CD8-positive, alpha-beta memory T cell (primary cell): Measurements from ENCODE around the gene SLC38A3. TPM values are rescaled to one million over a fixed set of nuclear protein-coding genes. Genes with fewer than 3 reads are reported as not detected.
A peak's percentile ranks its signal among the peaks of the same experiment; 100 is the strongest.

ENCODE experiments used
- CTCF ChIA-PET: fragments of 350-600 bp; sonication (Branson Sonifier 250); formaldehyde crosslinking; loops from one replicate; lab custom pipeline; 2021; ENCODE audit warnings: antibody characterized with exemption; lab: Charles Lee
- POLR2A ChIA-PET: fragments of 350-600 bp; sonication (Branson Sonifier 250); formaldehyde crosslinking; loops from one replicate; lab custom pipeline; 2021; ENCODE audit warnings: antibody characterized with exemption; lab: Charles Lee
- DNase-seq, 5 donors: peaks; one replicate each; pipeline versions ENCODE4 v3.0.0 to v3.0.0-alpha.2; 2020 to 2022; ENCODE audit warnings: mixed read lengths in 1 of 5
- H3K27ac ChIP-seq: one replicate; pipeline ENCODE4 v1.7.0; 2013; ENCODE audit warnings: low read depth, mild to moderate bottlenecking, low read length, moderate library complexity
- H3K27me3 ChIP-seq: 2 replicates; pipeline ENCODE4 v1.7.0; 2013; ENCODE audit warnings: low read length, mild to moderate bottlenecking; ENCODE audit not compliant: insufficient read depth, poor library complexity, severe bottlenecking
- H3K36me3 ChIP-seq: 2 replicates; pipeline ENCODE4 v1.7.0; 2013; ENCODE audit warnings: mild to moderate bottlenecking, low read length, moderate library complexity; ENCODE audit not compliant: insufficient read depth
- H3K4me1 ChIP-seq: 2 replicates; pipeline ENCODE4 v1.7.0; 2013; ENCODE audit warnings: mild to moderate bottlenecking, low read length, moderate library complexity; ENCODE audit not compliant: insufficient read depth
- H3K4me3 ChIP-seq: 2 replicates; pipeline ENCODE4 v1.7.0; 2013; ENCODE audit warnings: mild to moderate bottlenecking, low read length
- H3K9me3 ChIP-seq: 2 replicates; pipeline ENCODE4 v1.7.0; 2013; ENCODE audit warnings: mild to moderate bottlenecking, low read length
- H3K27ac Mint-ChIP-seq, 8 donors: one replicate each; pipeline ENCODE4 v1.8.0; 2020 to 2021; ENCODE audit warnings: mixed read lengths in 8 of 8, mild to moderate bottlenecking in 6 of 8, inconsistent platforms in 3 of 8, moderate library complexity in 3 of 8
- H3K27me3 Mint-ChIP-seq, 2 donors: one replicate each; pipeline ENCODE4 v1.8.0; 2020 to 2021; ENCODE audit warnings: mixed read lengths in 2 of 2, mild to moderate bottlenecking in 1 of 2, moderate library complexity in 1 of 2
- H3K36me3 Mint-ChIP-seq, 3 donors: one replicate each; pipeline ENCODE4 v1.8.0; 2020 to 2021; ENCODE audit warnings: mixed read lengths in 3 of 3, inconsistent platforms in 1 of 3, mild to moderate bottlenecking in 1 of 3
- H3K4me1 Mint-ChIP-seq, 3 donors: one replicate each; pipeline ENCODE4 v1.8.0; 2020 to 2021; ENCODE audit warnings: mixed read lengths in 3 of 3, inconsistent platforms in 1 of 3, mild to moderate bottlenecking in 1 of 3
- H3K4me3 Mint-ChIP-seq, 7 donors: one replicate each; pipeline ENCODE4 v1.8.0; 2020 to 2021; ENCODE audit warnings: mixed read lengths in 7 of 7, mild to moderate bottlenecking in 6 of 7, moderate library complexity in 4 of 7, inconsistent platforms in 2 of 7
- H3K9me3 Mint-ChIP-seq, 5 donors: one replicate each; pipeline ENCODE4 v1.8.0; 2020 to 2022; ENCODE audit warnings: mixed read lengths in 5 of 5, mild to moderate bottlenecking in 3 of 5, moderate library complexity in 2 of 5, inconsistent platforms in 1 of 5
- polyA plus RNA-seq: library from polyadenylated mRNA; unstranded; fragments of 300-500 nt; fragmentation: Illumina TruSeq; gene quantifications from one replicate; pipeline ENCODE4 v1.2.3, GENCODE V29; 2021
- total RNA-seq, 2 experiments: library from RNA; stranded (reverse); gene quantifications; one replicate each; pipeline ENCODE4 v1.2.3, GENCODE V29; 2021

SLC38A3 gene
- total and polyA plus RNA-seq, 3 experiments from 2014 or later, result not detected

DNA sequence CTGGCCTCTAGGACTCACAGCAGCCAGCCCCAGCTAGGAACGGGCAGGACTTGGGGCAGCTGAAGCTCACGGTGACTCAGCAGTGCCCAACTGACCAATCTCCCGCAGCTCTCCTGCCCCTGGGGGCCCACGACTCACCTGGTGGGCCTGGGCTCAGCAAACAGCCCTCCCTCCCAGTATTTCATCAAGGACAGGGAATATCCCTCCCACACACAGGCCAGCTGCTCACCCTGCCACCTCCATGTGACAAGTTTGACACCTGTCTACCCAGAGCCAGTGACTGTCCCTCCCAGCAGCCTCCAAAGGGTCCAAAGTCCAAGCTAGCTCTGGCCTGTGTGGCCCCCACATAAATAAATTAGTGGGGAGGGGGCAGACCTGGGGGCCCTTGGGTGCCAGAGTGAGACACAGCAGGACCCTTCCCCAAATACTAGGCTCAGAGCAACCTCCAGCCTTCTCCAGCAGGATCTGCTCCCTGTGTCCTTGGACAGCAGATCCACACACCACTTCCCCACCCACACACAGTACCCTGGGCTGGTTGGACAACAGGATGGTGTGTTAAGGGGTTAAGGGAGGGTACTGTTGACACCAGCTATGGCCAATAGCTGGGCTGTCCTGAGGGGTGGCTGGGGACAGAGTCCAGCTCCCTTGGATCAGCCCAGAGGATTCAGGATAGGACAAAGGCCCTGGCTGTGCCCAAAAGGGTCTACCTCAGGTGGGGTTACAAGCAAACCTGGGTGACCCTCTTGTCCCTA lies 9.4 kb upstream of the SLC38A3 start:
- DNase-seq, result no peak
- Mint-ChIP-seq H3K27me3 (peaks cover 8 to 18% of the 10 kb centered on the region in 2 donors), H3K9me3 (no peaks in the 10 kb centered on the region), H3K4me1 (peaks cover 4 to 22% (median 7%) of the 10 kb centered on the region in 3 donors), H3K27ac (no peak overlapping the region), H3K4me3 (peak overlapping the region in 1 of 7 donors; percentile 61), H3K36me3 (no peaks in the 10 kb centered on the region)
- Histone ChIP-seq H3K9me3 (no peaks in the 10 kb centered on the region), H3K36me3 (no peaks in the 10 kb centered on the region), H3K4me3 (no peak overlapping the region), H3K27ac (no peak overlapping the region), H3K4me1 (peaks cover 21% of the 10 kb centered on the region), H3K27me3 (peaks cover 23% of the 10 kb centered on the region)
- ChIA-PET CTCF (interaction anchor here (1.0 to 7.2 kb wide), 20 partner anchors 8 to 149 kb away, joined by 3 to 266 read pairs (median 10); partner anchors contain the start of genes GNAI2, LSMEM2 and SLC38A3), POLR2A (no interaction called here)

GRCh38 chr3:50196253-50196801 lies 8.7 kb upstream of the SLC38A3 start:
- H3K9me3 ChIP-seq, result no peaks in the 10 kb centered on the region
- peak overlapping the region in 1 of 7 donors; percentile 9 for H3K4me3 Mint-ChIP-seq
- no peak overlapping the region for H3K27ac Mint-ChIP-seq
- H3K4me3 ChIP-seq, result no peak overlapping the region
- peaks cover 4 to 22% (median 7%) of the 10 kb centered on the region in 3 donors for H3K4me1 Mint-ChIP-seq
- POLR2A ChIA-PET, result no interaction called here
- H3K27me3 Mint-ChIP-seq, result peaks cover 14 to 25% of the 10 kb centered on the region in 2 donors
- H3K27me3 ChIP-seq, result peaks cover 23% of the 10 kb centered on the region
- DNase-seq, result no peak
- no peaks in the 10 kb centered on the region for H3K9me3 Mint-ChIP-seq
- H3K4me1 ChIP-seq, result peaks cover 21% of the 10 kb centered on the region
- H3K36me3 ChIP-seq, result no peaks in the 10 kb centered on the region
- CTCF ChIA-PET, result interaction anchor here (1.2 to 7.2 kb wide), 7 partner anchors 13 to 77 kb away, joined by 3 to 266 read pairs (median 37); no protein-coding TSS in a partner anchor
- H3K36me3 Mint-ChIP-seq, result peaks cover 0 to 3% (median 0%) of the 10 kb centered on the region in 3 donors
- H3K27ac ChIP-seq, result no peak overlapping the region

DNA sequence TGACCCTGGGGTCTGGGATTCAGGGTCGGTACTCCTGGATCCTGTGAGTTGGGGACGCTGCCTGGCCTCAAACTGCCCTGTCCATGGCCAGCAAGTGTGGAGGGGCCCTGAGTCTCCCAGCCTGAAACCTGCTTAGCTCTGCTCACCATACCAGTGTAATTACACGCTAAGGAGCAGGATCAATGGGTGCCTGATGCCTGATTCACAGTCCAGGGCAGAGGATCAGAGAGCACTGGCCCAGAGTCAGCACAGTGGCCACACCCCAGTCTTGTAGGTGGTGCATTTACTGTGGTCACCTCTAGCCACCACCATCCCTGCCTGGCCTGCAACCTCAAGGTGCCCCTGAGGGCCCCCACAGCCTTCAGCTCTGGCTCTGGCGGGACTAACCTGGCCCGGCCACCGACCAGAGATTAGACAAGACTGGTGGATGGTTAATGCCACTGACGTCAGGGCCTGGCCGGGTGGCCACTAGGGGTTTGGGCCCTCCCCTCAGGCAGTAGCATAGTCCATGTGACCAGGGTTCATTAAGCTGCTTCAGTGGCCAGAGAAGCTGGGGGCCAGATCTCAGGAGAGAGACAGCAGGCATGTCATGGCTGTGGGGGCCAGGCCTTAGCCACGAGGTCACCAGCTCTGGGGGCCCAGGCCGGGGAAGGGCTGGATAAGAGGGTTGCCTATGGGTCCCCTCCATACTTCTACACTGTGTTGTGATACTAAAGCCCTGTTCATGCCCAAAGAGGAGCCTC lies 3.3 kb upstream of the SLC38A3 start:
- no peak overlapping the region for H3K4me3 ChIP-seq
- H3K4me1 ChIP-seq, result no peaks in the 10 kb centered on the region
- Mint-ChIP-seq H3K36me3 (peaks cover 0 to 3% (median 0%) of the 10 kb centered on the region in 3 donors), H3K27ac (no peak overlapping the region), H3K4me1 (peaks cover 0 to 3% (median 2%) of the 10 kb centered on the region in 3 donors), H3K9me3 (no peaks in the 10 kb centered on the region), H3K27me3 (peaks cover 32 to 41% of the 10 kb centered on the region in 2 donors), H3K4me3 (no peak overlapping the region)
- no peaks in the 10 kb centered on the region for H3K36me3 ChIP-seq
- no peak overlapping the region for H3K27ac ChIP-seq
- no peak for DNase-seq
- H3K9me3 ChIP-seq, result no peaks in the 10 kb centered on the region
- ChIA-PET CTCF (interaction anchor here (1.0 to 5.8 kb wide), 5 partner anchors 8 to 58 kb away, joined by 3 to 47 read pairs (median 6); partner anchors contain the start of gene GNAT1), POLR2A (no interaction called here)
- H3K27me3 ChIP-seq, result peaks cover 27% of the 10 kb centered on the region

DNA sequence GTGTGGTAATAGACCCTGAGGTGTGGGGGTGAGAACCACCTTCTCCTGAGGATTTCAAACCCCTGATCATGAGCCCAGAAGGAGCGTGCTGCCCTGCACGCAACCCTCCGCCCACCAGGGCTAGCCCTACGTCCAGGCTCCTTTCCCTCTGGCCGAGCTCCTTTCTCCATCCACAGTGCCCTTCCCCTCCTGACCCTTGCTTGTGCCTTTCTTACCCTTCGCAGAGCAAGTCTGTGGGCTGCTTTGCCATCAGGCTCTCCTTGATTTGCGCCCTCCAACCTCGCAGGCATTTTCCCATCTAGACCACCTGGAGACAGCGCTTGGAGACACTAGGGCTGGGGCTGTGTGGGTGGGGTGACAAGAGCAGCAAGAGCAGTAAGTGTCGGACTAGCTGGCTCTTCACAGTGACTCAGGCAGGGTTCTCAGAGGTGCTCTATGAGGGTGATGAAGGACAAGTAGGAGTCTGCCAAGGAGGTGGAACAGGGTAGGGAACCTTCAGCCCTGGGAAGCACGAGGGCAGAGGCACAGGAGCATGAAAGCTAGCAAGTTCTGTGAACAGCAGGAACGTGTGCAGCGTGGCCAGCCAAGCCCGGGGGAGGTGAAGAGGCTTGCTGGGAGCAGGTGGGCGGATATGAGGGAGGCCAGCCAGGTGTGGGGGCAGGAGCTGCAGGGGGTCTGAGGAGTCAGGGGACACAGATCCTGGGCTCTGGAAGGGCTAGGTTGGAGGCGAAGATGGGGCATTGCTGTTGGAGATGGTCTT lies 2.5 kb upstream of the SLC38A3 start:
- CTCF ChIA-PET, result interaction anchor here (0.6 to 5.8 kb wide), 6 partner anchors 8 to 1750 kb away, joined by 3 to 47 read pairs (median 5); partner anchors contain the start of gene GNAT1
- POLR2A ChIA-PET, result no interaction called here
- Mint-ChIP-seq H3K27ac (peak overlapping the region in 1 of 8 donors; percentile 33), H3K36me3 (peaks cover 0 to 3% (median 0%) of the 10 kb centered on the region in 3 donors), H3K9me3 (no peaks in the 10 kb centered on the region), H3K27me3 (peaks cover 32 to 44% of the 10 kb centered on the region in 2 donors), H3K4me1 (peaks cover 0 to 3% (median 2%) of the 10 kb centered on the region in 3 donors), H3K4me3 (no peak overlapping the region)
- H3K9me3 ChIP-seq, result no peaks in the 10 kb centered on the region
- H3K36me3 ChIP-seq, result no peaks in the 10 kb centered on the region
- H3K27ac ChIP-seq, result no peak overlapping the region
- H3K4me1 ChIP-seq, result no peaks in the 10 kb centered on the region
- peaks cover 27% of the 10 kb centered on the region for H3K27me3 ChIP-seq
- H3K4me3 ChIP-seq, result no peak overlapping the region
- DNase-seq, result no peak

DNA sequence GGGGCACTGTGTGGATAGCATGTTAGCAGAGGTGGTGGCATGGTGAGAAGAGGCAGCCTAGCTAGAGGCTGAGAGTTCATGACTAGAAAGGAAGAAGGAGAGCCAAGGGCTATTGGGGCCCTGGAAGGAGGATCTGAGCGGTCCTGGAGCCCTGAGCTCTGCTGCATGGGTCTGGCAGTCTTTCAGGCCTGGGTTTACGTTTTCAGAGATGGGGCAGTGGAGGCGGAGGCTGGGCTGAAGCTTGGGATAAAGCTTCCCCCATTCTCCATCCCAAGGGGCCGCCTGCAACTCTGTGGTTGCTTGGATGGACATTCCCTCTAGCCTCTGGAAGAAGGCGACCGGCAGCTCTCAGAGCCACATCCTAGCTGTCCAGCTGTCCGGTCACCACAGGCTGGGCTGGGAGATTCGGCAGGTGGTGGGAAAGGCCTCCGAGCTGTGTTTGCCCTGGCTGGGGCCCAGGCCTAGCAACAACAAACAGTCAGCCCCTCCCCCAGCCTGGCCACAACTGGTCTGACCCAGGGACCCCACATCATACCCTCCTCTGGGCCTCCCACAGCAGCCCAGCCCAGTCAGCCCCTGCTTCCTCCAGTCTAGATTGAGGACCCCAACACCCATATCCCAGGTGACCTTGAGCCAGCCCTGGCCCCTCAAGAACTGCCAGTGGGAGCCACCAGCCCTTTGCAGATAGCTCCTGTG lies 1.8 kb upstream of the SLC38A3 start:
- peaks cover 0 to 3% (median 0%) of the 10 kb centered on the region in 3 donors for H3K36me3 Mint-ChIP-seq
- H3K4me1 Mint-ChIP-seq, result peaks cover 0 to 3% (median 2%) of the 10 kb centered on the region in 3 donors
- Histone ChIP-seq H3K4me1 (no peaks in the 10 kb centered on the region), H3K27me3 (peaks cover 27% of the 10 kb centered on the region), H3K27ac (no peak overlapping the region), H3K9me3 (no peaks in the 10 kb centered on the region), H3K4me3 (no peak overlapping the region), H3K36me3 (no peaks in the 10 kb centered on the region)
- ChIA-PET CTCF (interaction anchor here (0.6 to 5.8 kb wide), 6 partner anchors 10 to 1751 kb away, joined by 3 to 47 read pairs (median 5); partner anchors contain the start of gene GNAT1), POLR2A (no interaction called here)
- H3K27ac Mint-ChIP-seq, result peak overlapping the region in 1 of 8 donors; percentile 33
- no peak for DNase-seq
- H3K27me3 Mint-ChIP-seq, result peaks cover 33 to 44% of the 10 kb centered on the region in 2 donors
- H3K4me3 Mint-ChIP-seq, result no peak overlapping the region
- H3K9me3 Mint-ChIP-seq, result no peaks in the 10 kb centered on the region

GRCh38 chr3:50203809-50204803 lies 965 bp upstream of the SLC38A3 start:
- Histone ChIP-seq H3K9me3 (no peaks in the 10 kb centered on the region), H3K36me3 (no peaks in the 10 kb centered on the region), H3K27me3 (peaks cover 27% of the 10 kb centered on the region), H3K27ac (no peak overlapping the region), H3K4me1 (no peaks in the 10 kb centered on the region), H3K4me3 (no peak overlapping the region)
- H3K4me3 Mint-ChIP-seq, result peak overlapping the region in 1 of 7 donors; percentile 17
- H3K36me3 Mint-ChIP-seq, result peaks cover 0 to 3% (median 0%) of the 10 kb centered on the region in 3 donors
- no peak overlapping the region for H3K27ac Mint-ChIP-seq
- peaks cover 35 to 43% of the 10 kb centered on the region in 2 donors for H3K27me3 Mint-ChIP-seq
- no peak for DNase-seq
- no peaks in the 10 kb centered on the region for H3K9me3 Mint-ChIP-seq
- H3K4me1 Mint-ChIP-seq, result peaks cover 0 to 3% (median 2%) of the 10 kb centered on the region in 3 donors
- ChIA-PET CTCF (interaction anchor here (0.6 to 5.8 kb wide), 6 partner anchors 11 to 56 kb away, joined by 3 to 47 read pairs (median 4); partner anchors contain the start of gene GNAT1), POLR2A (no interaction called here)
